Lower leg skin (tissue), 3 donors: ENCODE measurements around the gene CCNJL.

Source experiments
- CTCF ChIP-seq, 3 donors: fragments of 450-650 bp; IDR thresholded peaks; one replicate each; pipeline ENCODE4 v1.5.1; 2016; ENCODE audit warnings: antibody characterized with exemption in 3 of 3, mild to moderate bottlenecking in 3 of 3, moderate library complexity in 2 of 3
- POLR2A ChIP-seq, 2 donors: fragments of 450-650 bp; IDR thresholded peaks; one replicate each; pipeline ENCODE4 v1.6.1; 2016 to 2017; ENCODE audit warnings: antibody characterized with exemption in 2 of 2, mild to moderate bottlenecking in 1 of 2, moderate library complexity in 1 of 2

- TF ChIP-seq CTCF (IDR thresholded peaks at IDR 0.05) (no peak), POLR2A (IDR thresholded peaks at IDR 0.05) (no peak)
Observed at GRCh38 chr5:160253441-160253840, 58.9 kb downstream of the CCNJL start.
